ENCODE data around the gene SYDE2. TPM values are rescaled to one million over a fixed set of nuclear protein-coding genes. Genes with fewer than 3 reads are reported as not detected.
A peak's percentile ranks its signal among the peaks of the same experiment; 100 is the strongest.

SYDE2 gene
- total and polyA plus RNA-seq, 2 experiments from 2014 or later, result 20.6 to 47.5 TPM

DNA sequence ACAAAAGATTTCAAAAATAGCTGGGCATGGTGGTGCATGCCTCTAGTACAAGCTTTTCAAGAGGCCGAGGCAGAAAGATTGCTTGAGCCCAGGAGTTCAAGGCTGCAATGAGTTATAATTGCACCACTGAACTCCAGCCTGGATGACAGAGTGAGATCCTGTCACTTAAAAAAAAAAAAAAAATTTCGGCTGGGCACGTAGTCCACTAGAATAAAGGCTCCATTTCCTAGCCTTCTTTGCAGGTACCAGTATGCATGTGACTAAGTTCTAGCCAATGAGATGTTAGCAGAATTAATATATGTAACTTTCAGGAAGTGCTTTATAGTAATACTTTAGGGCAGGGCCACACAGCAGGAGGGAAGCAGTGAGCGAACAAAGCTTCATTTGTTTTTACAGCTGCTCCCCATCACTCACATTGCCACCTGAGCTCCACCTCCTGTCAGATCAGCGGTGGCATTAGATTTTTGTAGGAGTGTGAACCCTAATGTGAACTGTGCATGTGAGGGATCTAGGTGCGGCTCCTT, 28.8 kb upstream of the SYDE2 start:
- TF ChIP-seq, protein P1, sequence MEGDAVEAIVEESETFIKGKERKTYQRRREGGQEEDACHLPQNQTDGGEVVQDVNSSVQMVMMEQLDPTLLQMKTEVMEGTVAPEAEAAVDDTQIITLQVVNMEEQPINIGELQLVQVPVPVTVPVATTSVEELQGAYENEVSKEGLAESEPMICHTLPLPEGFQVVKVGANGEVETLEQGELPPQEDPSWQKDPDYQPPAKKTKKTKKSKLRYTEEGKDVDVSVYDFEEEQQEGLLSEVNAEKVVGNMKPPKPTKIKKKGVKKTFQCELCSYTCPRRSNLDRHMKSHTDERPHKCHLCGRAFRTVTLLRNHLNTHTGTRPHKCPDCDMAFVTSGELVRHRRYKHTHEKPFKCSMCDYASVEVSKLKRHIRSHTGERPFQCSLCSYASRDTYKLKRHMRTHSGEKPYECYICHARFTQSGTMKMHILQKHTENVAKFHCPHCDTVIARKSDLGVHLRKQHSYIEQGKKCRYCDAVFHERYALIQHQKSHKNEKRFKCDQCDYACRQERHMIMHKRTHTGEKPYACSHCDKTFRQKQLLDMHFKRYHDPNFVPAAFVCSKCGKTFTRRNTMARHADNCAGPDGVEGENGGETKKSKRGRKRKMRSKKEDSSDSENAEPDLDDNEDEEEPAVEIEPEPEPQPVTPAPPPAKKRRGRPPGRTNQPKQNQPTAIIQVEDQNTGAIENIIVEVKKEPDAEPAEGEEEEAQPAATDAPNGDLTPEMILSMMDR (IDR thresholded peaks at IDR 0.05; ENCODE audit: low read depth, low read length), result no peak
- peaks cover 34% of the 10 kb centered on the region for H3K4me1 ChIP-seq (ENCODE audit: low read depth)
- H3K27me3 ChIP-seq, result no peaks in the 10 kb centered on the region
- no peaks in the 10 kb centered on the region for H3K9me3 ChIP-seq (ENCODE audit: low read depth)
- H3K27ac ChIP-seq, result peak overlapping the region; percentile 70
- DNase-seq (ENCODE audit: low read depth in 1 of 2, low spot score in 1 of 2), result no peak
- no peaks in the 10 kb centered on the region for H3K36me3 ChIP-seq
- H3K4me3 ChIP-seq, result no peak overlapping the region

DNA sequence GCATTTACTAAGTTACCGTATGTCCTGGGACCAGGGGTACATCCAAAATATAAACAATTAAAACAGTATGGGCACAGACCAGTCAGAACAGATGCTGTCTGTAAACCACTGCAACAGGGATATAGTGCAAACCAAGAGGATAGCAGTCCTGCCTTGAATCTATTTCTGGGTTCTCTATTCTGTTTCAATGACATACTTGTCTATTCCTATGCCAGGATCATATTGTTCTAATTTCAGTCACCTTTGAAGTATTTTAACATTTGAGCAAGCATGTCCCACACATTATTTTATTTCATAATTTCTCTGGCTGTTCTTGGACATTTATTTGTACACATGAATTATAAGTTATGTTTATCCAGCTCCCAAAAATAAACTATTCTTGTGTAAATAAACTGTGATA, 28.2 kb upstream of the SYDE2 start:
- Histone ChIP-seq H3K36me3 (no peaks in the 10 kb centered on the region), H3K4me3 (no peak overlapping the region), H3K9me3 (ENCODE audit: low read depth) (no peaks in the 10 kb centered on the region), H3K27me3 (no peaks in the 10 kb centered on the region), H3K4me1 (ENCODE audit: low read depth) (peaks cover 41% of the 10 kb centered on the region), H3K27ac (peak overlapping the region; percentile 70)
- DNase-seq (ENCODE audit: low read depth in 1 of 2, low spot score in 1 of 2), result no peak
- TF ChIP-seq, protein P1 (IDR thresholded peaks at IDR 0.05; ENCODE audit: low read depth, low read length), result no peak

DNA sequence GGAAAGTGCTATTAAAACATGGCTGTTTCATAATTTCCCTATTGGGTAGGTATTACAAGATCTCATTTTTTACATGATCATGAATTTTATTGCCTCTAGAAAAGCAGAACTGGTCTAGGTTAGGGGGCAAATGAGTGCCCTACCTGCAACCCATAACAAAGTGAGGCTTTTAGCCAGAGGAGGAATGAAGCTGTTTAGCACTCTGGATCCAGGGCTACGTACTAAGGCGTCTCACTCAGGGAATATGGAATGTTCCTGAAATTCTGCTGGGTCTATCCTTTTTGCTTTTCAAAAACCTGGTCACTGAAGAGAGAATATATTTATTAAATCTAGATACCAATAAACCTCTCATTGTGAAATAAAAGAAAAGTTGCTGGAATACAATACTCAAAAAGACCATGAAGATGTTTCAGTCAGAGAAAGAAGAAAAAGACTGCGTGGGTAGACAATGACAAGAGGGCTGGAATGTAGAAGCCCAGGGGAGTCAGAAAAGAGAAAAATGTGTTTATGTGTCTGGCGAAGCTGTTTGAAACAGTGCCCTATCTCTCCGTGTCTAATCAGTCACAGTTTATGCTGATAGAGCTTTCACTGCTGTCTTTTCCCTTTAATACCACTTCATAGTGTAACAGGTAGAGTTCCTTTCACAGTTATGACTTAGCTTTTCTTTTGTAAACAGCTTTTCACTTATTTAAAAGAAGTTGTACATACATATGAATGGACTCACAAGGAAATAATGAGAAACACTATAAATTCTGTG, 25.0 kb upstream of the SYDE2 start:
- H3K36me3 ChIP-seq, result no peaks in the 10 kb centered on the region
- DNase-seq (ENCODE audit: low read depth in 1 of 2, low spot score in 1 of 2), result peak in 1 of 2 donors; percentile 14
- H3K4me1 ChIP-seq (ENCODE audit: low read depth), result peaks cover 60% of the 10 kb centered on the region
- no peaks in the 10 kb centered on the region for H3K27me3 ChIP-seq
- TF ChIP-seq, protein P1 (IDR thresholded peaks at IDR 0.05; ENCODE audit: low read depth, low read length), result no peak
- H3K9me3 ChIP-seq (ENCODE audit: low read depth), result no peaks in the 10 kb centered on the region
- peak overlapping the region; percentile 8 for H3K4me3 ChIP-seq
- peak overlapping the region; percentile 97 for H3K27ac ChIP-seq

GRCh38 chr1:85224734-85225623, 24.2 kb upstream of the SYDE2 start:
- no peaks in the 10 kb centered on the region for H3K27me3 ChIP-seq
- peak in 1 of 2 donors; percentile 81 for DNase-seq (ENCODE audit: low read depth in 1 of 2, low spot score in 1 of 2)
- no peaks in the 10 kb centered on the region for H3K36me3 ChIP-seq
- H3K27ac ChIP-seq, result peak overlapping the region; percentile 97
- H3K9me3 ChIP-seq (ENCODE audit: low read depth), result no peaks in the 10 kb centered on the region
- H3K4me3 ChIP-seq, result peak overlapping the region; percentile 8
- TF ChIP-seq, protein P1 (IDR thresholded peaks at IDR 0.05; ENCODE audit: low read depth, low read length), result no peak
- H3K4me1 ChIP-seq (ENCODE audit: low read depth), result peaks cover 65% of the 10 kb centered on the region

GRCh38 chr1:85224295-85224694, 23.5 kb upstream of the SYDE2 start:
- Histone ChIP-seq H3K4me1 (ENCODE audit: low read depth) (peaks cover 62% of the 10 kb centered on the region), H3K4me3 (no peak overlapping the region)

More at GRCh38 chr1:85224295-85224694, 23.5 kb upstream of the SYDE2 start:
- Histone ChIP-seq H3K27me3 (no peaks in the 10 kb centered on the region), H3K27ac (peak overlapping the region; percentile 97), H3K9me3 (ENCODE audit: low read depth) (no peaks in the 10 kb centered on the region), H3K36me3 (no peaks in the 10 kb centered on the region)
- DNase-seq (ENCODE audit: low read depth in 1 of 2, low spot score in 1 of 2), result no peak
- TF ChIP-seq, protein P1 (IDR thresholded peaks at IDR 0.05; ENCODE audit: low read depth, low read length), result no peak
